Liver (tissue), 3 donors: ENCODE results near the gene CCL25.

Source experiments
- CTCF ChIP-seq: fragments of 150-350 bp; IDR thresholded peaks from 2 replicates; pipeline ENCODE4 v1.5.1; 2017; ENCODE audit warnings: improper control_type of control experiment, low read depth, low read length; ENCODE audit not compliant: missing input control
- TF ChIP-seq, protein P1 (sequence below): IDR thresholded peaks from 2 replicates; pipeline ENCODE4 v1.6.1; 2016; ENCODE audit warnings: antibody characterized with exemption
- donor health status: healthy.
- donor health status: healthy.

- TF ChIP-seq CTCF: no peak
- TF ChIP-seq, protein P1, sequence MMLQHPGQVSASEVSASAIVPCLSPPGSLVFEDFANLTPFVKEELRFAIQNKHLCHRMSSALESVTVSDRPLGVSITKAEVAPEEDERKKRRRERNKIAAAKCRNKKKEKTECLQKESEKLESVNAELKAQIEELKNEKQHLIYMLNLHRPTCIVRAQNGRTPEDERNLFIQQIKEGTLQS: no peak
Observed at GRCh38 chr19:8005534-8006256, 46.9 kb upstream of the CCL25 start, which contains the start of gene ELAVL1.
